HG03280 (cell line): ENCODE measurements around the gene GCAT.
"Not testable (repeated sequence)": the region's sequence is repeated elsewhere in the genome, so short reads cannot be mapped to it uniquely, and the experiment has no call there.

Experiments used
- ATAC-seq: cut with Tn5 transposase; IDR thresholded peaks from one replicate; pipeline ENCODE4 v1.9.1; 2021; ENCODE audit warnings: mild to moderate bottlenecking, moderate library complexity; ENCODE audit not compliant: unreplicated experiment

The GCAT gene

DNA sequence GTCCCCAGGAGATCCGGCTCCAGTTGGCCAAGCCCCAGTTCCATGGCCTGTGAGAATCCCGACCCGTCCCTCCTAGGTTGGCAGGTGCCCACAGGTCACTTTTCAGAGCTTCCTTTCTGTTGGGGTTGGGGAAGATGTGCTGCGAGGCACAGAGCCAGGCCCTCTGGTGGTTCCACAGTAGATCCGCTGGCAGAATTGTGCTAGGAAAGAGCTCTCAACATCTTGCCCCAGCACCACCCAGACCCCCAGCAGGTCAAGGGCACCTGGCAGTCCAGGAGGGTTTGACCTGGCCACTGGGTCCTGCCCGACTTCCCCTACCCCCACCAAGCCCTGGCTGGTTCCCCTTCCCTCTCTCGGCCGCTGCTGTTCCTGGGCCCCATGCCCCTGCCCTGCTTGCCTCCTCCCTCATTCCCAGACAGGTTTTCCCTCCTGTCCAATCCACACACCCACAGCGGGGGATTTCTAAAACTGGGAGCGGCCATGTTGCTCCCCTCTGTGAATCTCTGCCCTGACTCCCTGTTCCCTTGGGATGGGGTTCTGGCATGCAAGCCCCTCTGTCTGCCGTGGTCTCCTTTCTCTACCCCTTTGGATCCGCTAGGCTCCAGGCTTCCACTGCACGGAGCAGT lies 26.2 kb upstream of the GCAT start:
- no peak for ATAC-seq

DNA sequence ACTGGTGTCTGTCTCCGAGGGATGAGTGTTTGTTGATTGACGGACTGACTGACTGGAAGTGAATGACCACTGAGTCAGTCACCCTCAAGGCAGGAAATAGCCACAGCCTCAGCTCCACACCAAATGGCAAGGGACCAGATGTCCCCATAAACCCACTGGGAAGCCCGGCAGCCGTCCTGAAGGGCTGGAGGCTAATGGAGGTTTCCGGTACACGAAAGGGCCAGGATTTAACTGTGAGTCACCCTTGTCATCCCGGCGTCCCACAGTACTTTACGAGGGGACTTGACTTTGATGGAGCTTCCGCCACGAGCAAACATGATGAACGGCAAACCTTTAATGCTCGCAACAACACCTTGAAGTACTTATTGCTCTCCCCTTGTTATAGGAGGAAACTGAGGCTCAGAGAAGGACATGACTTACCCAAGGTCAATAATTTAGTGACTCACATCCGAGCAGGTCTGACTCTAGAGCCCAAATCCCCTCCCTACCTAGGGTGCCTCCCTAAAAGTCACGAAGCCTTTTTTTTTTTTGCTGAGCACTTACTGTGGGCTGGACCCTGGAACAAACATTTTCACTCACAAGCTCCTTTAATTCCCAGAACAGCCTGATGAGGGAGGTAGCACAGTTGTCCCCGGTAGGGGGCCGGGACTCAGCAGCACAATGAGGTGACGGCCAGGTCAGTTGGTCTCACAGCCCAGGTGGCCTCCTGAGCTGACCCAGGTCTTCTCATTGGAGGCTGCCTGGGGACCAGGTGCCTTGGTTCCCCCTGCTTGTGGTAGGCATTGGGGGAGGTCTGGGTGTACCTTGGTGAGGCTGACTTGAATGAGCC lies 25.2 kb upstream of the GCAT start:
- no peak for ATAC-seq

DNA sequence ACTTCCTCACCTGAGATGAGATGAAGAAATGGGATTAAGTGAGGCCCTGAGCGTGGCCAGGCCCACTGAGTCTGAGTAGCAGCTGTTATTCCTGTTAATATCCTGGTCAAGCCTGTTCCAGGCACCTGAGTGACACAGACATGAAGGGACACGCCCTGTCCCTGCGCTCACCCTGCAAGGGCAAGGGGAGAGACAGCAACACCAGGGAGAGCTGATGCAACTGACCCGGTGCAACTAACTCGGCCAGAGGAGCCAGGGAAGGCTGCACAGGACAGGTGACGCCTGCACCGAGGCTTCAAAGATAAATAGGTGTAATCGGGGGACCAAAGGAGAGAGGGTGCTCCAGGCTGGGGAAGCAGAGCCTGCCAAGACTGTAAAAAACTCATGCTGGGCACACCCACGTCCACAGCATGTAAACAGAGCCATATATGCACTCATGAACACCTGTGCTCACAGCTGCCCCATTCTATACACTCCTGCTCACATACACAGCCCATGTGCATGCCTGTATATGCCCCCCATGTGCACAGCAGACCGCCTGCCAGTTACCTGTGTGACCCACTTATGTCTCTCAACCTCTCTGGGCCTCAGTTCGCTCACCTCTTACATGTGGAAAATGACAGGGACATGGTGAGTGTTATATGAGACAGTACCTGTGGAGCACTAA lies 22.8 kb upstream of the GCAT start:
- ATAC-seq = no peak

DNA sequence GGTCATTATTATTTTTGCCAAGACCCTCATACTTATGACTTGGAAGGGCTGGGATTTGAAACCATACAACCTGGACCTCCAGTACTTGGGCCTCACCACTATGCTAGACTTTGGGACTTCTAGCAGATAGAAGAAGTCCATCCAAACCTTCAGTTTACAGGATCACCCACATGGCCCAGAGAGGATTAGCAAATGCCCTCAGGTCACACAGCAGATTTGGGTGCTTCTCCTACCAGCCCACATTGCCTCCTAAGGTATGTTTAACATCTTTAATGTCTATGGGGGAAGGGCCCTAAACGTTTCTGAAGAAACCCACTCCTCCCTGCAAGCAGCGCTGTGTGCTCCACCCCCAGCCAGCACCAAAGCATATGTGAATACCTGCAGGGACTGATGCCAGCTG lies 17.5 kb upstream of the GCAT start:
- no peak for ATAC-seq

DNA sequence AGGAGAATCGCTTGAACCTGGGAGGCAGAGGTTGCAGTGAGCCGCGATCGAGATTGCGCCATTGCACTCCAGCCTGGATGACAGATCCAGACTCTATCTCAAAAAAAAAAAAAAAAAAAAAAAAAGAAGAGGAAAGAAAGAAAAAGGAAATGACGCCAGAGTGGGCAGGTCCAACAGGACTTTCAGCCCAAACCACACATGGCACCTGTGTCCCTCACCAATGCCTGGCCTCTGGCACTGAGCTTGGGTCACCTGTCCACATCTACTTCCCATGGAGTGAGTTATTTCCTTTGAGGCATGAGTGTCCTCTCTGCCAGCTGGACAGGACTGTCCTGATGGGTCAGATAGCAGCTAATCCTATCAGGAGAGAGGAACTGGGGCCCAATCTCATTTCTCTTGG lies 15.2 kb upstream of the GCAT start:
- ATAC-seq = no peak

DNA sequence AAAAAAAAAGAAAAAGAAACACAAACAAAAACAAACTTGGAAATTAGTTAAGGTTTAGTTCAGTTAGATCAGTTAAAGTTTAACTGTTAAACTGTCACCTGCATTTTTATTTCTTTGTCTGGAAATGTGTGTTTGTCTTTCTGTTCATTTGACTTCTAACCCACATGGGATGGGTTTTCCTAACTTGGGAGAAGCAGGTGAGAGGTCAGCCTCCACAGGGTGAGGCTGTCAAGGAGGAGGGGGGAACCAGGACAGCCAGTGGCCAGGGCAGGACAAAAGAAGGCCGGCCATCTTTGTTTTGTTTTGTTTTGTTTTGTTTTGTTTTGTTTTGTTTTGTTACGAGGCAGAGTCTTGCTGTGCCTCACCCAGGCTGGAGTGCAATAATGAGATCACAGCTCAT lies 13.4 kb upstream of the GCAT start:
- ATAC-seq = no peak

DNA sequence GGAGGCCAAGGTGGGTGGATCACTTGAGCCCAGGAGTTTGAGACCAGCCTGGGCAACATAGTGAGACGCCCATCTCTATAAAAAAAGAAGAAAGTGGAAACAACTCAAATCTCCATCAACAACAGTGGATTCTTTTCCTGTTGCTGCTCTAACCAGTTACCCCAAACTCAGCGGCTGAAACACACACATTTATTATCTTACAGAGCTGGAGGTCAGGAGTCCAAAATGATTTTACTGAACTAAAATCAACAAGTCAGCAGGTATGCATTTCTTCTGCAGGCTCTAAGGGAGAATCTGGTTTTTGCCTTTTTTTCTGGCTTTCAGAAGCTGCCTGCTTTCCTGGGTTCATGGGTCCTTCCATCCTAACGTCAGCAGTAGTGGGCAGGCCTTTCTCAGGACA lies 11.7 kb upstream of the GCAT start:
- no peak for ATAC-seq

DNA sequence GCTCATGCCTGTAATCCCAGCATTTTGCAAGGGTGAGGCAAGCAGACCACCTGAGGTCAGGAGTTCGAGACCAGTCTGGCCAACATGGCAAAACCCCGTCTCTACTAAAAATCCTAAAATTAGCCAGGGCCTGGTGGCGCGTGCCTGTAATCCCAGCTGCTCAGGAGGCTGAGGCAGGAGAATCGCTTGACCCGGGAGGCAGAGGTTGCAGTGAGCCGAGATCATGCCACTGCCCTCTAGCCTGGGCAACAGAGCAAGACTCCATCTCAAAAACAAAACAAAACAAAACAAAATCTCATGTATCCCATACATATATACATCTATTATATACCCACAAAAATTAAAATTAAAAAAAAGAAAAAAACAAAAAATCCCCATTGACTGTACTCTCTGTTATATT lies 10.5 kb upstream of the GCAT start:
- not testable (repeated sequence) for ATAC-seq

DNA sequence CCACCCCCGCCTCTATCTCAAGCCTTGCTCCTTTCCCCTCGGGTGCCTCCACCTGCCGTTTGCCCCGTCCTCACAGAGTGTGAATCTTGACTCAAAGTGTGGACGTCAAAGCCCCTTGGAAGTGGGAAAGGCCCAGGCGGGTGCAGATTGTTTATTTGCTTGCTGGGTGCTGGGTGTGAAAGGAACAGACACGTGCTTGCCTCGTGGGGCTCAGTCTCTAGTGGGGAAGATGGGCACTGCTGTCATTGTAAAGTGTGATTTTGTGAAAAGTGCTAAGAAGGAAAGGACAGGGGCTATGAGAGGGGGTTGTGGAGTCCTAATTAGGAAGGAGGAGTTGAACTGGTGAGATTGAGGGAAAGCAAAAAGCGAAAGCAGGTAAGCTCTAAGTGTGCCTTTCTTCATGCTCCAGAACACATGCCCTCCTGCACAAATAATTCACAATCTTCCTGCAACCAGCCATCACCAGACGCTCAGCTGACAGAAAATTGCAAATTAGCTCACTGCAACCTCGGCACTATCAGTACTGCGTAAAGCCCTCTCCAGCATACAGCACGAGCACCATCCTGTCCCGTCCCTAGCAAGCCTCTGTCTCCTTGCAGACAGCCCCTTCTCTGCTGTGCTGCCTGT lies 9.7 kb upstream of the GCAT start:
- ATAC-seq = no peak

DNA sequence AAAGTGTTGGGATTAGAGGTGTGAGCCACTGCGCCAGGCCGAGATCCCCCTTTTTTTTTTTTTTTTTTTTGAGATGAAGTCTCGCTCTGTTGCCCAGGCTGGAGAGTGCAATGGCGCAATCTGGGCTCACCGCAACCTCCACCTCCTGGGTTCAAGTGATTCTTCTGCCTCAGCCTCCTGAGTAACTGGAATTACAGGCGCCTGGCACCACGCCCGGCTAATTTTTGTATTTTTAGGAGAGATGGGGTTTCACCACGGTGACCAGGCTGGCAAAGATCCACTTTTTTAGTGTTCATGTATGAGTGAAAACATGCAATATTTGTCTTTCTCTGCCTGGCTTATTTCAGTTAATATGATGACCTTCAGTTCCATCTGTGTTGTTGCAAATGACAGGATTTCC lies 7.8 kb upstream of the GCAT start:
- not testable (repeated sequence) for ATAC-seq

DNA sequence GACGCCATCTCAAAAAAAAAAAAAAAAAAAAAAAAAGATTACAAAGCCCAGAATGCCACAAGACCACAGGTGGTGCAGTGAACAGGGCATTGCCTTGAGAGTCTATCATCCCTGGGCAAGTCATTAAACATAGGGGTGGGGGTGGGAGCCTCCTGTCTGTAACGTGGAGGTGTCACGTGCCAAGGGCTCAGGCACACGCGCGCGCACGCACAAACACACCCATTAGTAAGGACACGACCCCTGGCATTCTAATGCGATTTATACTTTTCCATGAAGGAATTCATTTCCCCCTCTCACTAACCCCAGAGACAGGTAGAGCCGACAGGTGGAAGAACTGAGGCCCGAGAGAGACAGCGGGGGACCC lies 5.8 kb upstream of the GCAT start:
- ATAC-seq = no peak

DNA sequence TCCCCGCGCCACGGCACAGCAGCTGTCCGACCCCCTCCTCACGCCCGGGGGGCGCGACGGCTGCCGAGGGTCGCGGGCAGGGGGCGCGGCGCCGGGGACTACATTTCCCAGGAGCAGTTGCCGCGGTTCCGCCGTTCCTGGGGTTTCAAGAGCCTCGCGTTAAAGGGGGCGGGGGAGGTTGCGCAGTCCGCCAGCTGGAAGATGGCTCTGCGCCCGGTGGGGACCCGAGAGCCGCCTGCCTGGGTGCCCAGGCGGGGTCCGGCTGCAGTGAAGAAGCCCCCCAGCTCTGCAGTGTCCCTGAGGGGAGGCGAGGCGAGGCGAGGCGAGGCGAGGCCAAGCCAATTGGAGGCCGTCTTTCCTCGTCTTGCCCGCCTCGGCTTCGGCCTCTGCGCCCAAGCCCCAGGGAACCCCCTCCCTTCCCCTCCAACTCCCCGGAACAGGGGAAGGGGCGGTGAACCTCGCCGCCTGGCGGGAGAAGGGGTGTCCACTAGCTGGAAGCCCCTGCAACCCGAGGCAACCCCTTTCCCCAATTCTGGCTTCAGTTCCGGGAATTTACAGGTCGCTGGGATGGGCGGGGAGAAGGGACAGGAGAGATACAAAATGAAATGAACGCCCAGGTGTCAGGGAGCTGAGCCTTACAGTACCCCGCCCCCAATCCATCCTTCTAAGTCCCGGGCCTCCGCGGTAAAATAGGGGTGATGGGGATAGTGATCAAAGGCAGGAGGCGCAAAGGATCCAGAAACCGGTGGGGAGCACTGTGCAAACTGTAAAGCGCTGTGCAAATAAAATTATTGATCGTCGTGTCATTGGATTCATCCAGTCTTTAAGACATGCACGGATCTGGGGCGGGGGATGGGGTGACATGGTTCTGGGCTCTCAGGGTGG lies 5.2 kb upstream of the GCAT start:
- no peak for ATAC-seq

DNA sequence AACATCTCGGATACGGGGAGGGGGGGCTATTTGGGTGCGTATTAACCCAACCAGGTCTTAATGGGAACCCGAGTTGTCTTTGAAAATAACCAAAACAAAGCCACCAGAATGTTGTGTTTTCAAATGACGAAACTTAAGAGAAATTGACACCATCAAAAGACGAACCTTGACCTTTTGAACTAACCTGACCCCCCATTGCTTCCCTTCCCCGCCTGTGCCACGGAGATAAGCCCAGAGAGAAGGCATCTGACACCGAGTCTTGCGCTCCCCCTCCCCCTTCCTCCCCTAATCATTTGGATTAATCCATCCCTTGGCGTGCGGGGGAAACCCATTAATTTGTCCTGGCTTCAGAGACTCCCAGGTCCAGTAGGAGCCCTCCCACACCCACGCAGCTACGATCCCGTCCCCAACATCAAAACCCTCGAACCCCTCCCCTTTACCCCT lies 4.5 kb upstream of the GCAT start:
- no peak for ATAC-seq

DNA sequence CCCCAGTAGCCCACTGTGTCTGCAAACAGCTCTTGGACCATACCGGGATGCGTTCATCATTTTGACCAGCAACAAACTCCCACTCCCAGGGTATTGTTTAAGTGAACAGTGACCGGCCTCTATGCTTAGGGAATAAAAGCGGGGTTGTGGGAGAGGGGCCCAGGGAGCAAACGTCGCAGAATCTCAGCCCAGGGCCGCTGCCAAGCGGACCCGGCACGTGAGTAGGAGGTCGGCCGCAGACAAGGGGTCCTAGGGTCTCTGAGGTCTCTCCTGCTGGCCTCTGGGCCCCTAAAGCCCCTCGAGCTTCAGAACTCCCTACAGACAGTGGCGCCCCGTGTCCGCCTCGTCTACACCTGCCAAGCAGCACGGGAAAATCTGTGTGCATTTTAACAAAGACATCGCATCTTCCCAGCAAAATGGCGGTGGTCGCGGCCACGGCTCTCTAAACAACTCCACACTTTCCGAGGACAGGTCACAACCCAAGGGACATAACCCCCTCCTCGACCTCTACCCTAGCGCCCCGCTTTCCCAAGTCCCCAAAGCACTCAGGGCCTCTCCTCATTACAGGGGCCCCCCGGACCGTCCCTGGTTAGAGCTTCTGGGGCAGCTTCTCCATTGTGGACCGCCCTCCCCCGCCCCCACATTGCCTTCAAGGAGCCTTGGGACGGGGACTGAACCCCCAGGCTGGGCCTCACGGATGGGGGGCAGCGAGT lies 3.9 kb upstream of the GCAT start:
- no peak for ATAC-seq

DNA sequence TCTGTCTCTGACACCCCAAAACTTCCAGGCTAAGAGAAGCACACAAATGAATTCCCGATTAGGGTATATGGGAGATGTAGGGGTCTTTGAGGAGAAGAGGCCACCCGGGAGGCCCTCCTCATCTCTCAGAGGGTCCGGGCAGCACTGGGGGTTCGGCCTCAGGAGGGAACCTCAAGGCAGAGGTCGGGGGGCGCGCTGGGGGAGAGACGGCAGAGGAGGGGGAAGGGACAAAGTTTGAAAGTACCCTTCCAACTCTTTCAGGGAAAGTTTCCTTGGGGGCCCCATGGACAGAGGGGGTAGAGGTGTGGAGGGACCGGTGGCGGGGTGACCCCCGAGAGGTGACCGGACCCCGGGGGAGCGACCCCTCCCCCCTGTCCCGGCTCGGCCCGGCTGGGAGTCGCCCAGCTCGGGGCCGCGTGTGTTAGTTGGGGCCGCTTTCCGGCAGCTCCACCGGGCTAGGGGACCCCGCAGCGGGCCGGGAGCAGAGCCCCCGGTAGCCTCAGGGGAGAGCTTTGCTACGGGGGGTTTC lies 3.3 kb upstream of the GCAT start:
- ATAC-seq = no peak

DNA sequence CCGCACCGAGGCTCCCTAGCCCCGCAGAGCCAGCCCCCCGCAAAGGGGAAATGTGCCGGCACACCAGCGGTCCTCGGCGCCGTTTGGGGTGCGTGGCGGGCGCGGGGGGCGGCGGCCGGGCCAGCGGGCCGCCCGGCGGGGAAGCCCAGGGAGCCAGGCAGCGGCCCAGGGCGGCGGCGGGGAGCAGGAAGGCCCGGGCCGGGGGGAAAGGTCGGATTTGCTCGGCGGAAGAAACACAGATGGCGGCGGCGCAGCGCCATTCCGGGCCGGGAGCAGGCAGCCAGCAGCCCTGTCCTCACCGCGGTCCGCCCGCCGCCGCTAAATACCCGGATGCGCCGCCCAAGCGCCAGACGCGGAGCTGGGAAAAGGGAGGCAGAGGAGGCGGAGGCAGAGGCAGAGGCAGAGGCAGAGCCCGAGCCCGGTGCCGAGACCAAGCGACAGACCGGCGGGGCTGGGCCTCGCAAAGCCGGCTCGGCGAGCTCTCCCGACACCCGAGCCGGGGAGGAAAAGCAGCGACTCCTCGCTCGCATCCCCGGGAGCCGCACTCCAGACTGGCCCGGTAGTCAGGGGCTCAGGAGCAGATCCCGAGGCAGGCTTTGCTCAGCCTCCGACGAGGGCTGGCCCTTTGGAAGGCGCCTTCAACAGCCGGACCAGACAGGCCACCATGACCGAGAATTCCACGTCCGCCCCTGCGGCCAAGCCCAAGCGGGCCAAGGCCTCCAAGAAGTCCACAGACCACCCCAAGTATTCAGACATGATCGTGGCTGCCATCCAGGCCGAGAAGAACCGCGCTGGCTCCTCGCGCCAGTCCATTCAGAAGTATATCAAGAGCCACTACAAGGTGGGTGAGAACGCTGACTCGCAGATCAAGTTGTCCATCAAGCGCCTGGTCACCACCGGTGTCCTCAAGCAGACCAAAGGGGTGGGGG lies 2.6 kb upstream of the GCAT start:
- no peak for ATAC-seq

DNA sequence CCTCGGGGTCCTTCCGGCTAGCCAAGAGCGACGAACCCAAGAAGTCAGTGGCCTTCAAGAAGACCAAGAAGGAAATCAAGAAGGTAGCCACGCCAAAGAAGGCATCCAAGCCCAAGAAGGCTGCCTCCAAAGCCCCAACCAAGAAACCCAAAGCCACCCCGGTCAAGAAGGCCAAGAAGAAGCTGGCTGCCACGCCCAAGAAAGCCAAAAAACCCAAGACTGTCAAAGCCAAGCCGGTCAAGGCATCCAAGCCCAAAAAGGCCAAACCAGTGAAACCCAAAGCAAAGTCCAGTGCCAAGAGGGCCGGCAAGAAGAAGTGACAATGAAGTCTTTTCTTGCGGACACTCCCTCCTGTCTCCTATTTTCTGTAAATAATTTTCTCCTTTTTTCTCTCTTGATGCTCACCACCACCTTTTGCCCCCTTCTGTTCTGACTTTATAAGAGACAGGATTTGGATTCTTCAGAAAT lies 1.9 kb upstream of the GCAT start:
- ATAC-seq = no peak
